Measurements from ENCODE around the gene ACLY. TPM values are rescaled to one million over a fixed set of nuclear protein-coding genes. Genes with fewer than 3 reads are reported as not detected.

Gene ACLY
- total RNA-seq, 4 donors from 2014 or later: 40.5 to 81.9 (median 72.9) TPM

- H3K36me3 ChIP-seq: peaks cover 84% of the 10 kb centered on the region
- DNase-seq (ENCODE audit: low spot score in 2 of 2): no peak
- 98% methylated on average over 9 of the region's 10 CpGs for WGBS
Measured at GRCh38 chr17:41873559-41874292, 45.0 kb downstream of the ACLY start.

DNA sequence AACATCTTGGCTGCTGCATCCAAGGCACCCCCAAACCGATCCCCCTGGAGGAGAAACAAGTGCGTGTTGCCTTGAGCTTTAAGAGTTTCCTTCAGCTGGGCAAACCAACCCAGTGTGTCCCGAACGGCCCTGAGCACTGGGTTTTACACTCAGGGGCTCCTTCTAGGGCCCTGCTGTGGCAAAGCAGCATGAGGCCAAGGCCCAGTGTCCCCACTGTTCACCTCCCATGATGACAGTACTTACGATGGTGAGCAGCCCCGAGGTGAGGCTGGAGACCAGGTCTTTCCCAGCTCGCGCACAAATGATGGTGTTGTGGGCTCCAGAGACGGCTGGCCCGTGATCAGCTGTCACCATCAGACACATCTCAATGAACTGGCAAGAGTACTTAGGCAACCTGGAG, 47.0 kb downstream of the ACLY start:
- no peaks in the 10 kb centered on the region for H3K9me3 ChIP-seq
- H3K27ac ChIP-seq: no peak overlapping the region
- H3K4me1 ChIP-seq: no peaks in the 10 kb centered on the region
- no peak overlapping the region for H3K4me3 ChIP-seq
- WGBS: 97% methylated on average over 10 of the region's 10 CpGs
- TF ChIP-seq EP300 (IDR thresholded peaks at IDR 0.05) (no peak), POLR2A (IDR thresholded peaks at IDR 0.05) (no peak), CTCF (IDR thresholded peaks at IDR 0.05) (no peak), POLR2AphosphoS5 (IDR thresholded peaks at IDR 0.05) (no peak)
- H3K27me3 ChIP-seq: no peaks in the 10 kb centered on the region
- H3K36me3 ChIP-seq: peaks cover 81% of the 10 kb centered on the region
- no peak for DNase-seq (ENCODE audit: low spot score in 2 of 2)

More at GRCh38 chr17:41873559-41874292, 45.0 kb downstream of the ACLY start:
- no peak overlapping the region for H3K4me3 ChIP-seq
- H3K27ac ChIP-seq: no peak overlapping the region
- no peaks in the 10 kb centered on the region for H3K9me3 ChIP-seq
- no peaks in the 10 kb centered on the region for H3K4me1 ChIP-seq
- H3K27me3 ChIP-seq: no peaks in the 10 kb centered on the region
- no peak for TF ChIP-seq EP300 (IDR thresholded peaks at IDR 0.05)
- no peak for TF ChIP-seq POLR2A (IDR thresholded peaks at IDR 0.05)
- no peak for TF ChIP-seq CTCF (IDR thresholded peaks at IDR 0.05)
- no peak for TF ChIP-seq POLR2AphosphoS5 (IDR thresholded peaks at IDR 0.05)

GRCh38 chr17:41870627-41871026, 48.1 kb downstream of the ACLY start:
- Histone ChIP-seq H3K9me3 (no peaks in the 10 kb centered on the region), H3K4me3 (no peak overlapping the region), H3K36me3 (peaks cover 76% of the 10 kb centered on the region), H3K27ac (no peak overlapping the region), H3K4me1 (peaks cover under 1% of the 10 kb centered on the region), H3K27me3 (no peaks in the 10 kb centered on the region)
- no peak for TF ChIP-seq EP300 (IDR thresholded peaks at IDR 0.05)
- TF ChIP-seq CTCF (IDR thresholded peaks at IDR 0.05): no peak
- TF ChIP-seq POLR2A (IDR thresholded peaks at IDR 0.05): no peak
- TF ChIP-seq POLR2AphosphoS5 (IDR thresholded peaks at IDR 0.05): no peak
- 88% methylated on average over 7 of the region's 7 CpGs for WGBS
- no peak for DNase-seq (ENCODE audit: low spot score in 2 of 2)

DNA sequence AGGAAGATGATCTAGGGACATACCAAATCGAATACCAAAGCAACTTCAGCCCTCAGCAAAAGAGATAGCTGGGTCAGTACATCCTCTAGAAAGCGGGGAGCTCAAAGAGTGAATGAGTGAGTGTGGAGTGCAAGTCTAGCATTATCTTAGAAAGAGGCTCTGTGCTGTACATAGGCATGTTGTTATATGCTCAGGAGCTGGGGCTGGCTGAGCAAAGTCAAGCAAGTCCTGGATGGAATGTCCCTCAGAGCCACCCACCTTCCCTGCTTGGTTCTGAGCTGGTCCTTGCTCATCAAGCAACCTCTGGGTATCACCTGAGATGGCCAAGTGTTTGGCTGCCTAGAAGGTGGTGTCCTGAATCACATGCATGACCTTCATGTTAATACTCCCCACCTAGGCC, 48.7 kb downstream of the ACLY start:
- Histone ChIP-seq H3K9me3 (no peaks in the 10 kb centered on the region), H3K36me3 (peaks cover 76% of the 10 kb centered on the region), H3K4me1 (peaks cover 3% of the 10 kb centered on the region), H3K27me3 (no peaks in the 10 kb centered on the region), H3K4me3 (no peak overlapping the region), H3K27ac (no peak overlapping the region)
- no peak for TF ChIP-seq CTCF (IDR thresholded peaks at IDR 0.05)
- 91% methylated on average over 2 of the region's 2 CpGs for WGBS
- no peak for DNase-seq (ENCODE audit: low spot score in 2 of 2)

DNA sequence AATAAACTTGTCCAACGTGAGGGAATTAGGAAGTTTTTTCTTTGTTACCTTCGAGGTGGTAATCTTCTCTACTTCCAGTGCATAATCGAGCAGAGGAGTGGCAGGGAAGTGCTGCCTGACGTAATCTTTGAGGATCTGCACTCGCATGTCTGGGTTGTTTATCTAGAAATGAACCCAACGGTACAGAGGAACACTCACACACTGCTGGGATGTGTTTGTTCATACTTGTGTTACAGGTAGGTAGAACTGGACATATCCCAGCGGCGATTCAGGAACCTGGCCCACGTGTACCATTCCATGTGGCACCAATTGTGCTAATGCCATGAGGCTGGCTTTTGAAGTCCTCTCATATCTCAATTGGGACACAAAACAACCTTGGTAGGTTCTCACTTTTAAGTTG, 49.3 kb downstream of the ACLY start:
- 57% methylated on average over 9 of the region's 9 CpGs for WGBS
- H3K27ac ChIP-seq: no peak overlapping the region
- no peaks in the 10 kb centered on the region for H3K9me3 ChIP-seq
- no peak for DNase-seq (ENCODE audit: low spot score in 2 of 2)
- TF ChIP-seq POLR2A (IDR thresholded peaks at IDR 0.05): no peak
- no peak for TF ChIP-seq EP300 (IDR thresholded peaks at IDR 0.05)
- TF ChIP-seq CTCF (IDR thresholded peaks at IDR 0.05): no peak
- TF ChIP-seq POLR2AphosphoS5 (IDR thresholded peaks at IDR 0.05): no peak
- no peaks in the 10 kb centered on the region for H3K27me3 ChIP-seq
- H3K4me1 ChIP-seq: peaks cover 5% of the 10 kb centered on the region
- H3K36me3 ChIP-seq: peaks cover 69% of the 10 kb centered on the region
- no peak overlapping the region for H3K4me3 ChIP-seq

All from suprapubic skin (tissue), 4 donors.